Spleen (tissue), 11 donors: ENCODE measurements around the gene LNPEP. TPM values are rescaled to one million over a fixed set of nuclear protein-coding genes. Genes with fewer than 3 reads are reported as not detected.

Source experiments
- DNase-seq: peaks from one replicate; pipeline ENCODE4 v3.0.0-alpha.2; 2020
- H3K27ac ChIP-seq, 8 donors: fragments of 200-600 bp; sonication (generic) in 7 of 8; 1 replicate in 4 of 8; 2 replicates in 4 of 8; pipeline versions ENCODE4 v1.5.0 to v1.8.0; 2016 to 2021; ENCODE audit warnings: inconsistent platforms in 4 of 8, mild to moderate bottlenecking in 4 of 8, moderate library complexity in 1 of 8
- H3K27me3 ChIP-seq, 7 donors: fragments of 200-600 bp; sonication (generic) in 6 of 7; replicated peaks in 1 of 7; 1 replicate in 4 of 7; 2 replicates in 3 of 7; pipeline versions ENCODE4 v1.5.0 to v1.8.0; 2016 to 2021; ENCODE audit warnings: inconsistent platforms in 3 of 7, mild to moderate bottlenecking in 1 of 7
- H3K36me3 ChIP-seq, 6 donors: fragments of 200-600 bp; sonication (generic) in 5 of 6; 1 replicate in 4 of 6; 2 replicates in 2 of 6; pipeline versions ENCODE4 v1.5.0 to v1.8.0; 2016 to 2021; ENCODE audit warnings: inconsistent platforms in 2 of 6
- H3K4me1 ChIP-seq, 6 donors: fragments of 200-600 bp; sonication (generic) in 5 of 6; 1 replicate in 3 of 6; 2 replicates in 3 of 6; pipeline versions ENCODE4 v1.5.0 to v1.8.0; 2016 to 2021; ENCODE audit warnings: inconsistent platforms in 3 of 6
- H3K4me3 ChIP-seq, 8 donors: fragments of 200-600 bp; sonication (generic) in 7 of 8; 1 replicate in 4 of 8; 2 replicates in 4 of 8; pipeline versions ENCODE4 v1.5.0 to v1.8.0; 2016 to 2021; ENCODE audit warnings: inconsistent platforms in 4 of 8, mild to moderate bottlenecking in 4 of 8, moderate library complexity in 2 of 8
- H3K9me3 ChIP-seq, 8 donors: fragments of 200-600 bp; sonication (generic) in 7 of 8; 1 replicate in 4 of 8; 2 replicates in 4 of 8; pipeline versions ENCODE4 v1.5.0 to v1.8.0; 2016 to 2021; ENCODE audit warnings: inconsistent platforms in 4 of 8
- CTCF ChIP-seq, 11 experiments: fragments of 200-600 bp in 7 of 11; fragments of 450-650 bp in 4 of 11; sonication (generic) in 4 of 11; IDR thresholded peaks in 8 of 11; conservative IDR thresholded peaks in 3 of 11; 1 replicate in 7 of 11; 2 replicates in 4 of 11; pipeline versions ENCODE4 v1.4.0 to v1.8.0; 2016 to 2021; ENCODE audit warnings: antibody characterized with exemption in 11 of 11, inconsistent platforms in 4 of 11, mild to moderate bottlenecking in 1 of 11
- POLR2A ChIP-seq, 3 donors: fragments of 450-650 bp; IDR thresholded peaks; one replicate each; pipeline ENCODE4 v1.5.1; 2017; ENCODE audit warnings: antibody characterized with exemption in 3 of 3, mild to moderate bottlenecking in 1 of 3
- POLR2AphosphoS5 ChIP-seq, 3 donors: sonication (generic); formaldehyde crosslinking; IDR thresholded peaks; one replicate each; pipeline ENCODE4 v1.5.1; 2017; ENCODE audit warnings: antibody characterized with exemption in 3 of 3
- whole genome bisulfite sequencing, 5 donors: extraction: QIAGEN DNeasy Blood & Tissue Kit in 3 of 5; methylation state at CpG; one replicate each; pipeline versions ENCODE4 v1.1.5 to v1.1.7; 2013 to 2018; 5-methylcytosine and 5-hydroxymethylcytosine counted together
- intact Hi-C: fragments of 100-400 bp; cut with DNase I; formaldehyde crosslinking; loops from one replicate; pipeline ENCODE4 v1.15.0; 2023; ENCODE audit warnings: low total_unique reads
- polyA plus RNA-seq, 3 donors: library from polyadenylated mRNA; stranded (reverse); fragments of 200-250 nt; gene quantifications; one replicate each; pipeline ENCODE4 v1.2.1, GENCODE V29; 2013
- total RNA-seq, 7 donors: library from RNA; depleted of rRNA in 3 of 7; stranded (reverse); fragments of >200 nt in 3 of 7; fragmentation: NEBNext Ultra II Directional in 4 of 7; extraction: Animal tissue kit (Norgen Biotek cat#: 25700) in 4 of 7; gene quantifications; one replicate each; pipeline versions ENCODE4 v1.1.0 to v1.2.1, GENCODE V29; 2016 to 2021
- donor health status: healthy with polysubstance abuse.
- donor health status: DM: no; HTN: no; CAD: no; lungs with moderate emphysema.
- donor health status: DM: no; HTN: no; CAD: no.
- donor health status: Bipolar disorder and iron deficiency.
- donor health status: healthy.
- donor health status: DM: no; HTN: no; CAD: no.
- donor health status: DM: yes; HTN: yes; CAD: no.

Gene LNPEP
- total and polyA plus RNA-seq, 10 donors: 8.5 to 82.2 (median 65.9) TPM

GRCh38 chr5:97065475-97065874 is 129.6 kb downstream of the LNPEP start:
- no peaks in the 10 kb centered on the region for H3K4me1 ChIP-seq
- H3K9me3 ChIP-seq: no peaks in the 10 kb centered on the region
- no peaks in the 10 kb centered on the region for H3K36me3 ChIP-seq
- WGBS, 5 donors: 56 to 86% (median 79%) methylated on average over 2 of the region's 2 CpGs
- intact Hi-C loops: no loop called here
- H3K27ac ChIP-seq: no peak overlapping the region
- DNase-seq: no peak
- no peaks in the 10 kb centered on the region for H3K27me3 ChIP-seq
- no peak overlapping the region for H3K4me3 ChIP-seq
- TF ChIP-seq POLR2AphosphoS5 (IDR thresholded peaks at IDR 0.05): no peak
- TF ChIP-seq CTCF (IDR thresholded peaks at IDR 0.05 in 8 of 11, conservative IDR thresholded peaks at IDR 0.05 in 3 of 11): no peak
- no peak for TF ChIP-seq POLR2A (IDR thresholded peaks at IDR 0.05)

DNA sequence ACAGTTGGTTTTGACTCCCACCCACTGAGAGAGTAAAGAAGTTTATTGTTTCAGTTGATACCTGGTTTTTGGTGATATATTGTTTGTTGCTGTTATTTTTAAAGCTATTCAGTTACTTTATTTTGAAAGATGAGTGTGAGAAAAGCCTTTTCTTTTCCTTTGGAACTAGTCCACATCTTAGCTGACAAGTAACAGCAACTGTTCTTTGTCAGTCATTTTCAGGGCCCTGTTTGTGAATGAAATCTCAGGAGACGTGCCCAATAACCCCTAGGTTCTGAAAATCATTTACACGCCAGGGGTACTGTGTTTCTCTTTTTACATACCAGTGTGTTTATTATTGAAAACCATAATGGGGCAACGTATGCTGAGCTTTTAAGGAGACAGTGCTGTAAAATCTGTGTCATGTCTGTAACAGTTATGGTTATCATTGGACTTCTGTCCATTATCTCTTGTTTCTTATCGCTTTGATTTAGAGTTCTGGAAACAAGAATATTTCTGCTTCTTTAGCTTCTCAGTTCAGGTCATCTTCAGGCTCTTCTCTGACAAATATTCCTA is 131.5 kb downstream of the LNPEP start:
- 81 to 92% (median 90%) methylated on average over 4 of the region's 4 CpGs for WGBS, 5 donors
- intact Hi-C loops: no loop called here
- no peak for DNase-seq
- no peaks in the 10 kb centered on the region for H3K9me3 ChIP-seq
- no peak for TF ChIP-seq POLR2A (IDR thresholded peaks at IDR 0.05)
- TF ChIP-seq CTCF (IDR thresholded peaks at IDR 0.05 in 8 of 11, conservative IDR thresholded peaks at IDR 0.05 in 3 of 11): no peak
- no peak for TF ChIP-seq POLR2AphosphoS5 (IDR thresholded peaks at IDR 0.05)
- no peak overlapping the region for H3K27ac ChIP-seq
- H3K27me3 ChIP-seq: no peaks in the 10 kb centered on the region
- H3K4me1 ChIP-seq: no peaks in the 10 kb centered on the region
- H3K36me3 ChIP-seq: no peaks in the 10 kb centered on the region
- H3K4me3 ChIP-seq: no peak overlapping the region

DNA sequence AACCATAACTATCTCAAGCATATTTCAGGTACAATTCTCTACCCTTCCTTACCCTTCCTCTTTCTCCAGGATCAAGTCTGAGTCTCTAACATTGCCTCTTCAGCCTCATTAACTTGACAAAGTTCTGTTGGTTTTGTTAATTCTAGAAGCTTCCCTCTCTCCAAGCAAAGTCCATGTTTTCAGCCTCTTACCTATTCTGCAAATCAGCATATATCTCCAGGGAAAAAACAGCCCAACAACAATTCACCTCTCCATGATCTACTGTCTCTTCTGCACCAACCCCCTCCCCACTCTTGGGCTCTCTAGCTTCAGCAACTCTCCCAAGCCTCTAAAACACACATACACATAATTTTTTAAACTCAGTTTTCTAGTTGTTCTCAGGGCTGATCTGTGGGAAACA is 134.4 kb downstream of the LNPEP start:
- intact Hi-C loops: no loop called here
- H3K27ac ChIP-seq: no peak overlapping the region

DNA sequence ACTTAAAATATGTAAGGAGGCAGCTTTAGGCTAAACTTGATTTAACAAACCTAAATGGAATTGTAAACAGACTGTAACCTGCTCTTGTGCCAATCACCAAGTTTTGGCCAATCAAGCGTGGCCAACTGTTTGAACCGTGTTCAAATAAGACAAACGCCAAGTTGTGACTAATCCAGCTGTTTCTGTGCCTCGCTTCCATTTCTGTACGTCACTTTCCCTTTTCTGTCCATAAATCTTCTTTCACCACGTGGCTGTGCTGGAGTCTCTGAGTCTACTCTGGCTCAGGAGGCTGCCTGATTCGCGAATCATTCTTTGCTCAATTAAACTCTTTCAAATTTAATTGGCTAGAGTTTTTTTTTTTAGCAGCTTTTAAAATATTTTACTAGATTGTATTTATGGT is 135.2 kb downstream of the LNPEP start:
- Histone ChIP-seq H3K27me3 (no peaks in the 10 kb centered on the region), H3K36me3 (no peaks in the 10 kb centered on the region), H3K9me3 (no peaks in the 10 kb centered on the region), H3K4me3 (no peak overlapping the region), H3K4me1 (peaks cover 0 to 11% (median 0%) of the 10 kb centered on the region in 6 donors), H3K27ac (no peak overlapping the region)
- WGBS, 5 donors: 73 to 84% (median 76%) methylated on average over 8 of the region's 8 CpGs
- DNase-seq: no peak
- TF ChIP-seq POLR2AphosphoS5 (IDR thresholded peaks at IDR 0.05) (no peak), CTCF (IDR thresholded peaks at IDR 0.05 in 8 of 11, conservative IDR thresholded peaks at IDR 0.05 in 3 of 11) (no peak), POLR2A (IDR thresholded peaks at IDR 0.05) (no peak)
- intact Hi-C loops: no loop called here

More for the DNA sequence above, 134.4 kb downstream of the LNPEP start:
- Histone ChIP-seq H3K4me3 (no peak overlapping the region), H3K36me3 (no peaks in the 10 kb centered on the region), H3K9me3 (no peaks in the 10 kb centered on the region), H3K27me3 (no peaks in the 10 kb centered on the region), H3K4me1 (peaks cover 0 to 5% (median 0%) of the 10 kb centered on the region in 6 donors)
- DNase-seq: no peak
- no peak for TF ChIP-seq POLR2AphosphoS5 (IDR thresholded peaks at IDR 0.05)
- TF ChIP-seq POLR2A (IDR thresholded peaks at IDR 0.05): no peak
- no peak for TF ChIP-seq CTCF (IDR thresholded peaks at IDR 0.05 in 8 of 11, conservative IDR thresholded peaks at IDR 0.05 in 3 of 11)
